Activated gamma-delta T cell (primary cell): ENCODE results near the gene ADAMTSL3.
"Not testable (repeated sequence)": the region's sequence is repeated elsewhere in the genome, so short reads cannot be mapped to it uniquely, and the experiment has no call there.

Source experiments
- DNase-seq: peaks from one replicate; lab custom pipeline; 2025; lab: John Stamatoyannopoulos, UW

The ADAMTSL3 gene

GRCh38 chr15:83698294-83698693, 44.4 kb downstream of the ADAMTSL3 start:
- no peak for DNase-seq

DNA sequence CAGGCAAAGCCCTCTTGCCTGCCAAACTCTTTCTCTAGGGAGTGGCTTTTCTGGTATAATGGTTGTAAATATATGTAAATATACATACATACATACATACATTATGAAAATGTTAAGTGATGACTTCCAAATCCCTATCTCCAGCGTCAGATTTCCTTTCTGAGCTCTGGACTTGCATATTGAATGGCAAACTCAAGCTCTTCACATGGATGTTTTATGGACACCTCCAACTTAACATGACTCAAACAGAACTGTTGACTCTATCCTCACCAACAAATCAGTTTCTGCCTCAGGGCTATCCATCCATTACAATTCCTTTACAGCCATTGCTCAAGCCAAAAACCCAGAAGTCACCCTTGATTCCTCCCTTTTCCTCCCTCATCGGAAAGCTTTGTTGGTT, 45.1 kb downstream of the ADAMTSL3 start:
- DNase-seq = no peak

GRCh38 chr15:83700082-83700481, 46.2 kb downstream of the ADAMTSL3 start:
- DNase-seq = no peak

- DNase-seq = not testable (repeated sequence)
Measured at GRCh38 chr15:83702314-83702713, 48.4 kb downstream of the ADAMTSL3 start.

GRCh38 chr15:83708328-83708727, 54.4 kb downstream of the ADAMTSL3 start:
- no peak for DNase-seq

DNA sequence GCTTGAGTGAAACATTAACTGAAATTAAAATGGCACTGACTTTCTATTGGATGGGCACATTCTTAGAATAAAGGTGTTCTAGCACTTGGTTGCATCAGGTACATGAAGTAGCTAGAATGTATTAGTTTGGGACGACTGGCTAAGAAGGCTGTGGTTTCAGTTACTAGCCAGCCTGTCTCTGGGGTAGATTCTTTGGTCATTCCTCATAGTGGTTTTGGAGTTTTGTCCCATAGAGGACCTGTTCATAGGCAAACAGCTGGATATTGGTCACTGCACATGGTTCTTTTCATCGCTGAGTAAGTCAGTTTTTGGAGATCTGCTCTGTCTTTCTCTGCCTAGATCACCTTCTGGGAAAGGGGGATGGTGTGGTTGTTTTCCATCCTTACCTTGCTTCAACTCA, 55.3 kb downstream of the ADAMTSL3 start:
- DNase-seq = no peak

DNA sequence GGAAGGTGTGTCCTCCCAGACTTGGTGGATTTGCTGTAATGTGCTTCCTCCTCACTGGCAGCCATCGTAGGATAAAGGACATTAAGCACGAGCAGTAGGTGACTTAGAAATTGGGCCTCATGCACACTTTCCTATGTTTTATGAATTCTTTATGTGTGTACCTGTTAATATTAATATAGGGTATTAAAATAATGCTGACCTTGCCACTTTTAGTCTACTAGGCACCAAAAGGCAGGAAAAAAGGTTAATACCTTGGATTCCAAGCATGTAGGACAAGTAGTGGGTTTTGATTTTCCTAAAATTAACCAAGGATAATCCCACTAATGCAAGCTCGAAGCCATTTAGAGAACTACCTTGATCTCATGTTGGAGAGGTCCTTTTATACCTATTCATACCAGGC, 55.9 kb downstream of the ADAMTSL3 start:
- no peak for DNase-seq

DNA sequence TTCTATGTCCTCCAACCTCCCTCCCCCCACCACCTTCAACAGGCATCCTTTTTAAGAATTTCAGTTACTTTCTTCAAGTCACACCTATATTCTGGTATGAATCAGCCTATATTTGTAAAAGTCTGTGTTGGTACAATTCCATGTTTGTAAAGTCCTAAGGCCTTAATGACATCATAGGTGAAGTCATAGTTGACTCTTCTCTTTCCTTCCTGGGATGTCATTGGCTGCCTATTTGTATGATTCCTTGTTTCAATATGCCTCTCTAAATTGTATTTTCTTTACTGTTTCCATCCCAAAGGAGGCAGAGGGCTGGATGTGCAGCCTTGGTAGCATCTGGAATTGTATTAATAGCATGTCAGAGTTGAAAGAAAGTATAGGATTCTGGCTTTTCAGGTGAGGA, 56.5 kb downstream of the ADAMTSL3 start:
- no peak for DNase-seq

- no peak for DNase-seq
Measured at GRCh38 chr15:83711236-83711635, 57.3 kb downstream of the ADAMTSL3 start.

DNA sequence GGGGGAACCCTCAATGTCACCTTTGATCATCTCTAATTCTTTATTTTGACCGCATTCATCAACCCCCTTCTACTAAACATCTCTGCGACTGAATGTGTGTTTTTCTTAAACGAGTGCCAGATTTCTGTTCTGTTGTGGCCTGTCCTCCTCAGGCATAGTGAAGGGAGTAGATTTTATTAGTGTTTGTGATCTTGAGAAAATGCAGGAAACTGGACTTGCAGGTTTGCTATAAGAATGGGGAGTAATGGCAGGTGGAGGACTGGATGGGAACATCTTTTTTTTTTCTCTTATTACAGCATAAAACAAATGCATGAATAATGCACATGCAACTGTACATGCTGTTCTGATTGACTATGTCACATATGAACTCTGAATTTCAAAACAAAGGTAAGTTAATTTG, 59.3 kb downstream of the ADAMTSL3 start:
- no peak for DNase-seq

- DNase-seq = no peak
Measured at GRCh38 chr15:83714939-83715628, 61.2 kb downstream of the ADAMTSL3 start.

- DNase-seq = no peak
Measured at GRCh38 chr15:83716605-83717004, 62.7 kb downstream of the ADAMTSL3 start.

GRCh38 chr15:83717010-83717409, 63.1 kb downstream of the ADAMTSL3 start:
- DNase-seq = no peak

- DNase-seq = no peak
Measured at GRCh38 chr15:83720468-83720867, 66.5 kb downstream of the ADAMTSL3 start.

DNA sequence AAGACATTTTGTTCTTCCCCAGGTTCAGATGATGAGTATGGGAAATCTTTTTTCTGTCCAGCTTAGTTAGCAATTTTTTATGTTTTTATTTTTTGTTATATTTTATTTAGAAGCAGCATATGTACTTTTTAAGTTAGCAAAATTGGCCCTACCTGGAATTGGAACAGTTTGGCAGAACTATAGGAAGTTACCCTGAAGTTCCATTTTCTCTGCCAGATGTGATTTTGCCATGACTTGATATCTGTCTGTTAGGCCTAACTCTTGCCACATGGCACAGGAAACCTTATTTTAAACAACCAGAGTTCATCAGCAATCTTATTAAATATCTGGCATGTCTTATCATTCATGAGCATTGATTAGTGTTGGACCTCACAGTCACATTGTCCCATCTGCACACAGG, 67.1 kb downstream of the ADAMTSL3 start:
- DNase-seq = no peak

- DNase-seq = no peak
Measured at GRCh38 chr15:83721981-83722380, 68.1 kb downstream of the ADAMTSL3 start.

DNA sequence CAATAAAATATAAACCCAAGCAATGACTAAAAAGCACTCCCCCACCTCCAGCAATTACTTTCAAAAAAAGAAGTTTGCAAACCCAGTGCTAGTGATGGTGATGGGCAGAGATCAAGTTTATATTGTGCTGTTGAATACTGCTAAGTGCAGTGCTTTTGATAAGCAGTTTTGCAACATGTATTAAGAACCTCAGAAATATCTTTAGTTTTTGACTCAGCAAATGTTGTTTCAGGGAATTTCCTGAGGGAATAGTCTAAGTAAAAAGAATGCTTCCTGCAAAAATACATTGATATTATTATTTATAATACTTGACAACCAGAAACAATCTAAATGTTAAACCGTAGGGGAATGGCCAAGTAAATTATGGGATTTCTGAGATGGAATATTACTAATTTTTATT, 69.3 kb downstream of the ADAMTSL3 start:
- no peak for DNase-seq

GRCh38 chr15:83732196-83732595, 78.3 kb downstream of the ADAMTSL3 start:
- no peak for DNase-seq

DNA sequence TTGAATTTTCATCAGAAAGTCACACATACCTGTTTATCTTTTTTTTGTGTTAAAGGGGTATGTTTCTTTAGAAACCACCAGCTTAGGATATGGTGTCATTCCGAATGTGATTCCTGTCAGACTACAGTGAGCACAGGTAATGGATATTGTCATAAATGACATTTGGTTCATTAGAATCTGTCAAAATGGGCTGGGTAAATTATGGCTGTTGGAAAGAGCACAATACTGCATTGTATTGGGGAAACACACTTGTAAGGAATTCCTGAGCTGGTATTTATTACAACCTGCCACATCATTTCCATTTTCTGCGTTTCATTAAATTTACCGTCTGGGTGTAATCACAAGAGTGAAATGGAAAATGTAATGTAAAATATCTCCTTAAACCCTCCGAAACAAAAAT, 78.8 kb downstream of the ADAMTSL3 start:
- no peak for DNase-seq

- DNase-seq = no peak
Measured at GRCh38 chr15:83733206-83733605, 79.3 kb downstream of the ADAMTSL3 start.

- no peak for DNase-seq
Measured at GRCh38 chr15:83733691-83734090, 79.8 kb downstream of the ADAMTSL3 start.

GRCh38 chr15:83734487-83734886, 80.6 kb downstream of the ADAMTSL3 start:
- DNase-seq = no peak

DNA sequence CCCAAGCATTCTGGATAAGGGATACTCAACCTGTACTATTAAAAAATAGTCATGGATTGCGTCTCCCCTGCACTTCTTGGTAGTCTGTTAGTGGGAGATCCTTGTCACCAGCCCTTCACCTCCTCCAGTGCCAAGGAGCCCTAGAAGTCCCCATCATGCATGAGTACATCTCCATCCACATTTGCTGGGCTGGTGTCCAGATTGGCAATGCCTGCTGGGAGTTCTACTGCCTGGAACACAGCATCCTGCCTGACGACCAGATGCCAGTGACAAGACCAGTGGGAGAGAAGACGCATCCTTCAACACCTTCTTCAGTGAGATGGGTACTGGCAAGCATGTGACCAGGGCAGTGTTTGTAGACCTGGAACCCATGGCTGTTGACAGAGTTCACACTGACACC, 85.7 kb downstream of the ADAMTSL3 start:
- no peak for DNase-seq

DNA sequence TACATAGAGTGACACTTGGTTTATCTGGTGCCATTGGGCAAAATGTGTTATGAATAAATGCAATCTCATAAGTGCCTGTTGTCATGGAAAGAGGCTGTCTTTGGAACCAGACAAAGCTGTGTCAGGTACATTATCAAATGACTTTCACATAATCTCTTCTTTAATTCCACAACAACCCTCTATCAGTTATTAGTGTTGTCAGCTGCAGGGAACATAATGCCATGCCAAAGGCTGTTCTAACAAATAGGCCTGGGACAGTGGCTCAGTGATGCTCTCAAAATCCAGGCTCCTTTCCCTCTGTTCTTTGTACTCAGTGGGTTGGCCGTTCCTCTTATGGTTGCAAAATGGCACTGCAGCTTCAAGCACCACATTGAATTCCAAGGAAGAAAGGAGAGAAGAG, 91.8 kb downstream of the ADAMTSL3 start:
- no peak for DNase-seq
